ENCODE data around the gene ANAPC5.
"Not testable (repeated sequence)": the region's sequence is repeated elsewhere in the genome, so short reads cannot be mapped to it uniquely, and the experiment has no call there.

ANAPC5 gene

GRCh38 chr12:121310231-121310630 lies 42.0 kb downstream of the ANAPC5 start:
- DNase-seq: not testable (repeated sequence)

- not testable (repeated sequence) for DNase-seq
Observed at GRCh38 chr12:121307397-121307796, 44.8 kb downstream of the ANAPC5 start.

GRCh38 chr12:121304306-121304705 lies 47.9 kb downstream of the ANAPC5 start:
- no peak for DNase-seq

GRCh38 chr12:121301876-121302275 lies 50.3 kb downstream of the ANAPC5 start:
- DNase-seq: no peak

GRCh38 chr12:121300083-121300819 lies 52.0 kb downstream of the ANAPC5 start:
- no peak for DNase-seq

- DNase-seq: no peak
Observed at GRCh38 chr12:121299662-121300061, 52.5 kb downstream of the ANAPC5 start.

- not testable (repeated sequence) for DNase-seq
Observed at GRCh38 chr12:121298411-121298810, 53.8 kb downstream of the ANAPC5 start.

GRCh38 chr12:121297435-121297991 lies 54.7 kb downstream of the ANAPC5 start:
- peak in 1 of 4 experiments; percentile 21 for DNase-seq

GRCh38 chr12:121296618-121297434 lies 55.4 kb downstream of the ANAPC5 start, which contains the start of gene CAMKK2:
TSS of gene CAMKK2 (minus strand) at chr12:121296709. CDS start at chr12:121274526, 22,183 bp downstream.
- DNase-seq: peak; percentile 66 to 81 (median 74)

- DNase-seq: peak in 1 of 4 experiments; percentile 31
Observed at GRCh38 chr12:121295746-121296617, 56.2 kb downstream of the ANAPC5 start.

GRCh38 chr12:121295116-121295745 lies 57.0 kb downstream of the ANAPC5 start:
- no peak for DNase-seq

- DNase-seq: no peak
Observed at GRCh38 chr12:121294151-121294889, 57.9 kb downstream of the ANAPC5 start.

- DNase-seq: no peak
Observed at GRCh38 chr12:121293603-121294002, 58.6 kb downstream of the ANAPC5 start.

- DNase-seq: no peak
Observed at GRCh38 chr12:121290410-121290809, 61.8 kb downstream of the ANAPC5 start.

GRCh38 chr12:121289962-121290361 lies 62.2 kb downstream of the ANAPC5 start:
- no peak for DNase-seq

GRCh38 chr12:121288986-121289385 lies 63.2 kb downstream of the ANAPC5 start:
- no peak for DNase-seq

- no peak for DNase-seq
Observed at GRCh38 chr12:121288158-121288845, 63.9 kb downstream of the ANAPC5 start.

- no peak for DNase-seq
Observed at GRCh38 chr12:121287267-121287954, 64.8 kb downstream of the ANAPC5 start.

GRCh38 chr12:121285856-121286255 lies 66.4 kb downstream of the ANAPC5 start:
- DNase-seq: no peak

Measured in activated CD4-positive, CD25-positive, alpha-beta regulatory T cell (primary cell).